ENCODE data around the gene DNAH5. TPM values are rescaled to one million over a fixed set of nuclear protein-coding genes. Genes with fewer than 3 reads are reported as not detected.

The DNAH5 gene
- total and polyA plus RNA-seq, 4 donors, result 0.96 to 2.6 (median 2.0) TPM

GRCh38 chr5:13763719-13764118 is 180.8 kb downstream of the DNAH5 start:
- Histone ChIP-seq H3K36me3 (ENCODE audit: control insufficient read depth, insufficient read depth, low read length) (no peaks in the 10 kb centered on the region), H3K27me3 (ENCODE audit: control insufficient read depth, insufficient read depth, low read length) (no peaks in the 10 kb centered on the region), H3K4me3 (ENCODE audit: low read depth, low read length) (no peak overlapping the region), H3K4me1 (ENCODE audit: control insufficient read depth, insufficient read depth, low read length) (no peaks in the 10 kb centered on the region), H3K9me3 (ENCODE audit: control insufficient read depth, insufficient read depth, low read length) (no peaks in the 10 kb centered on the region), H3K27ac (ENCODE audit: low read depth, low read length) (no peak overlapping the region)
- no peak for DNase-seq (ENCODE audit: low read depth in 4 of 6, low spot score in 6 of 6)
- 75% methylated on average over 2 of the region's 3 CpGs for WGBS (ENCODE audit: insufficient coverage)

GRCh38 chr5:13749766-13750165 is 194.7 kb downstream of the DNAH5 start:
- H3K4me1 ChIP-seq (ENCODE audit: control insufficient read depth, insufficient read depth, low read length), result no peaks in the 10 kb centered on the region
- no CpG with 5 or more reads among the region's 6 CpGs for WGBS (ENCODE audit: insufficient coverage)
- H3K27ac ChIP-seq (ENCODE audit: low read depth, low read length), result no peak overlapping the region
- no peak for DNase-seq (ENCODE audit: low read depth in 4 of 6, low spot score in 6 of 6)
- H3K9me3 ChIP-seq (ENCODE audit: control insufficient read depth, insufficient read depth, low read length), result no peaks in the 10 kb centered on the region
- H3K27me3 ChIP-seq (ENCODE audit: control insufficient read depth, insufficient read depth, low read length), result no peaks in the 10 kb centered on the region
- H3K4me3 ChIP-seq (ENCODE audit: low read depth, low read length), result no peak overlapping the region
- H3K36me3 ChIP-seq (ENCODE audit: control insufficient read depth, insufficient read depth, low read length), result no peaks in the 10 kb centered on the region

GRCh38 chr5:13746026-13746425 is 198.5 kb downstream of the DNAH5 start:
- Histone ChIP-seq H3K4me1 (ENCODE audit: control insufficient read depth, insufficient read depth, low read length) (no peaks in the 10 kb centered on the region), H3K36me3 (ENCODE audit: control insufficient read depth, insufficient read depth, low read length) (no peaks in the 10 kb centered on the region), H3K27me3 (ENCODE audit: control insufficient read depth, insufficient read depth, low read length) (no peaks in the 10 kb centered on the region), H3K4me3 (ENCODE audit: low read depth, low read length) (no peak overlapping the region), H3K9me3 (ENCODE audit: control insufficient read depth, insufficient read depth, low read length) (no peaks in the 10 kb centered on the region), H3K27ac (ENCODE audit: low read depth, low read length) (no peak overlapping the region)
- no peak for DNase-seq (ENCODE audit: low read depth in 4 of 6, low spot score in 6 of 6)

- H3K9me3 ChIP-seq (ENCODE audit: control insufficient read depth, insufficient read depth, low read length), result no peaks in the 10 kb centered on the region
- H3K27ac ChIP-seq (ENCODE audit: low read depth, low read length), result no peak overlapping the region
- DNase-seq (ENCODE audit: low read depth in 4 of 6, low spot score in 6 of 6), result no peak
- H3K4me1 ChIP-seq (ENCODE audit: control insufficient read depth, insufficient read depth, low read length), result no peaks in the 10 kb centered on the region
- H3K27me3 ChIP-seq (ENCODE audit: control insufficient read depth, insufficient read depth, low read length), result no peaks in the 10 kb centered on the region
- H3K4me3 ChIP-seq (ENCODE audit: low read depth, low read length), result no peak overlapping the region
- no peaks in the 10 kb centered on the region for H3K36me3 ChIP-seq (ENCODE audit: control insufficient read depth, insufficient read depth, low read length)
- WGBS (ENCODE audit: insufficient coverage), result 0% methylated on average over 1 of the region's 3 CpGs
Measured at GRCh38 chr5:13745508-13745907, 199.0 kb downstream of the DNAH5 start.

GRCh38 chr5:13740471-13740870 is 204.0 kb downstream of the DNAH5 start:
- peak in 1 of 6 donors; percentile 23 for DNase-seq (ENCODE audit: low read depth in 4 of 6, low spot score in 6 of 6)
- Histone ChIP-seq H3K4me1 (ENCODE audit: control insufficient read depth, insufficient read depth, low read length) (no peaks in the 10 kb centered on the region), H3K36me3 (ENCODE audit: control insufficient read depth, insufficient read depth, low read length) (no peaks in the 10 kb centered on the region), H3K9me3 (ENCODE audit: control insufficient read depth, insufficient read depth, low read length) (no peaks in the 10 kb centered on the region), H3K4me3 (ENCODE audit: low read depth, low read length) (no peak overlapping the region), H3K27ac (ENCODE audit: low read depth, low read length) (no peak overlapping the region), H3K27me3 (ENCODE audit: control insufficient read depth, insufficient read depth, low read length) (no peaks in the 10 kb centered on the region)
- 50% methylated on average over 1 of the region's 2 CpGs for WGBS (ENCODE audit: insufficient coverage)

- Histone ChIP-seq H3K27ac (ENCODE audit: low read depth, low read length) (no peak overlapping the region), H3K9me3 (ENCODE audit: control insufficient read depth, insufficient read depth, low read length) (no peaks in the 10 kb centered on the region), H3K36me3 (ENCODE audit: control insufficient read depth, insufficient read depth, low read length) (no peaks in the 10 kb centered on the region), H3K27me3 (ENCODE audit: control insufficient read depth, insufficient read depth, low read length) (no peaks in the 10 kb centered on the region), H3K4me1 (ENCODE audit: control insufficient read depth, insufficient read depth, low read length) (no peaks in the 10 kb centered on the region), H3K4me3 (ENCODE audit: low read depth, low read length) (no peak overlapping the region)
- WGBS (ENCODE audit: insufficient coverage), result 100% methylated on average over 1 of the region's 5 CpGs
- DNase-seq (ENCODE audit: low read depth in 4 of 6, low spot score in 6 of 6), result no peak
Measured at GRCh38 chr5:13739479-13739878, 205.0 kb downstream of the DNAH5 start.

- no peaks in the 10 kb centered on the region for H3K9me3 ChIP-seq (ENCODE audit: control insufficient read depth, insufficient read depth, low read length)
- H3K4me3 ChIP-seq (ENCODE audit: low read depth, low read length), result no peak overlapping the region
- no peaks in the 10 kb centered on the region for H3K36me3 ChIP-seq (ENCODE audit: control insufficient read depth, insufficient read depth, low read length)
- 100% methylated on average over 2 of the region's 11 CpGs for WGBS (ENCODE audit: insufficient coverage)
- H3K27ac ChIP-seq (ENCODE audit: low read depth, low read length), result no peak overlapping the region
- H3K4me1 ChIP-seq (ENCODE audit: control insufficient read depth, insufficient read depth, low read length), result no peaks in the 10 kb centered on the region
- peak in 1 of 6 donors; percentile 25 for DNase-seq (ENCODE audit: low read depth in 4 of 6, low spot score in 6 of 6)
- no peaks in the 10 kb centered on the region for H3K27me3 ChIP-seq (ENCODE audit: control insufficient read depth, insufficient read depth, low read length)
Measured at GRCh38 chr5:13735691-13736090, 208.8 kb downstream of the DNAH5 start.

- 100% methylated on average over 1 of the region's 6 CpGs for WGBS (ENCODE audit: insufficient coverage)
- no peaks in the 10 kb centered on the region for H3K36me3 ChIP-seq (ENCODE audit: control insufficient read depth, insufficient read depth, low read length)
- DNase-seq (ENCODE audit: low read depth in 4 of 6, low spot score in 6 of 6), result no peak
- no peaks in the 10 kb centered on the region for H3K27me3 ChIP-seq (ENCODE audit: control insufficient read depth, insufficient read depth, low read length)
- H3K4me1 ChIP-seq (ENCODE audit: control insufficient read depth, insufficient read depth, low read length), result no peaks in the 10 kb centered on the region
- no peak overlapping the region for H3K27ac ChIP-seq (ENCODE audit: low read depth, low read length)
- H3K4me3 ChIP-seq (ENCODE audit: low read depth, low read length), result no peak overlapping the region
- H3K9me3 ChIP-seq (ENCODE audit: control insufficient read depth, insufficient read depth, low read length), result no peaks in the 10 kb centered on the region
Measured at GRCh38 chr5:13731121-13731628, 213.3 kb downstream of the DNAH5 start.

GRCh38 chr5:13708906-13709305 is 235.6 kb downstream of the DNAH5 start:
- no peaks in the 10 kb centered on the region for H3K9me3 ChIP-seq (ENCODE audit: control insufficient read depth, insufficient read depth, low read length)
- H3K27ac ChIP-seq (ENCODE audit: low read depth, low read length), result no peak overlapping the region
- no peak for DNase-seq (ENCODE audit: low read depth in 4 of 6, low spot score in 6 of 6)
- no peaks in the 10 kb centered on the region for H3K4me1 ChIP-seq (ENCODE audit: control insufficient read depth, insufficient read depth, low read length)
- WGBS (ENCODE audit: insufficient coverage), result no CpG with 5 or more reads among the region's 2 CpGs
- H3K36me3 ChIP-seq (ENCODE audit: control insufficient read depth, insufficient read depth, low read length), result no peaks in the 10 kb centered on the region
- H3K4me3 ChIP-seq (ENCODE audit: low read depth, low read length), result no peak overlapping the region
- no peaks in the 10 kb centered on the region for H3K27me3 ChIP-seq (ENCODE audit: control insufficient read depth, insufficient read depth, low read length)

GRCh38 chr5:13708432-13708831 is 236.1 kb downstream of the DNAH5 start:
- H3K36me3 ChIP-seq (ENCODE audit: control insufficient read depth, insufficient read depth, low read length), result no peaks in the 10 kb centered on the region
- H3K4me1 ChIP-seq (ENCODE audit: control insufficient read depth, insufficient read depth, low read length), result no peaks in the 10 kb centered on the region
- 50% methylated on average over 1 of the region's 2 CpGs for WGBS (ENCODE audit: insufficient coverage)
- no peak for DNase-seq (ENCODE audit: low read depth in 4 of 6, low spot score in 6 of 6)
- no peak overlapping the region for H3K4me3 ChIP-seq (ENCODE audit: low read depth, low read length)
- no peak overlapping the region for H3K27ac ChIP-seq (ENCODE audit: low read depth, low read length)
- H3K27me3 ChIP-seq (ENCODE audit: control insufficient read depth, insufficient read depth, low read length), result no peaks in the 10 kb centered on the region
- H3K9me3 ChIP-seq (ENCODE audit: control insufficient read depth, insufficient read depth, low read length), result no peaks in the 10 kb centered on the region

Data from spinal cord (tissue), 10 donors.